ENCODE data around the gene RAB6B.

GRCh38 chr3:133781570-133781969 is 114.1 kb downstream of the RAB6B start:
- TF ChIP-seq CTCF (conservative IDR thresholded peaks at IDR 0.05; ENCODE audit: low read depth in 2 of 2), result no peak
- TF ChIP-seq EZH2 (IDR thresholded peaks at IDR 0.05; ENCODE audit: low read depth, unreplicated experiment), result no peak
- no peak for TF ChIP-seq POLR2AphosphoS5 (IDR thresholded peaks at IDR 0.05; ENCODE audit: low read depth)
- TF ChIP-seq ETS1 (IDR thresholded peaks at IDR 0.05), result no peak
- no peak for TF ChIP-seq NANOG (IDR thresholded peaks at IDR 0.05; ENCODE audit: borderline replicate concordance)
- TF ChIP-seq JUNB (IDR thresholded peaks at IDR 0.05; ENCODE audit: unreplicated experiment), result no peak
- TF ChIP-seq ZNF114 (CRISPR knock-in tag; IDR thresholded peaks at IDR 0.05), result no peak
- no peak for TF ChIP-seq EZH2phosphoT487 (IDR thresholded peaks at IDR 0.05; ENCODE audit: unreplicated experiment)
- no peak for TF ChIP-seq CREB1 (CRISPR knock-in tag; IDR thresholded peaks at IDR 0.05; ENCODE audit: low read depth)
- TF ChIP-seq REST (IDR thresholded peaks at IDR 0.05; ENCODE audit: unreplicated experiment), result no peak
- no peak for TF ChIP-seq STAT1 (IDR thresholded peaks at IDR 0.05; ENCODE audit: unreplicated experiment)
- no peak for TF ChIP-seq ZNF331 (CRISPR knock-in tag; IDR thresholded peaks at IDR 0.05; ENCODE audit: low read depth)
- TF ChIP-seq ZNF462 (CRISPR knock-in tag; IDR thresholded peaks at IDR 0.05), result no peak
